ENCODE data around the gene AP3M1. TPM values are rescaled to one million over a fixed set of nuclear protein-coding genes. Genes with fewer than 3 reads are reported as not detected.

Gene AP3M1
- polyA plus RNA-seq, 3 donors: 17.5 to 32.0 (median 23.2) TPM

GRCh38 chr10:74194545-74194944, 43.9 kb upstream of the AP3M1 start:
- H3K79me2 ChIP-seq (ENCODE audit: insufficient read depth, low read length): peaks cover 83% of the 10 kb centered on the region
- no peak overlapping the region for H2AFZ ChIP-seq (ENCODE audit: insufficient read depth, low read depth, low read length, poor library complexity, severe bottlenecking)
- H3K4me2 ChIP-seq (replicated peaks; ENCODE audit: extremely low read depth, low read length, poor library complexity, severe bottlenecking): no peak overlapping the region
- H3K27ac ChIP-seq (ENCODE audit: low read depth in 1 of 2, low read length in 2 of 2): no peak overlapping the region
- peaks cover 24 to 27% of the 10 kb centered on the region in 2 donors for H3K4me1 ChIP-seq (ENCODE audit: control insufficient read depth in 1 of 2, insufficient read depth in 2 of 2, low read length in 2 of 2)
- H3K9ac ChIP-seq (ENCODE audit: insufficient read depth, low read length, poor library complexity, severe bottlenecking): no peak overlapping the region
- H3K27me3 Mint-ChIP-seq (ENCODE audit: low read depth in 3 of 3): no peaks in the 10 kb centered on the region
- no peaks in the 10 kb centered on the region for H3K9me3 ChIP-seq (replicated peaks in 1 of 2; ENCODE audit: control insufficient read depth in 1 of 2, insufficient read depth in 1 of 2, low read length in 2 of 2)
- intact Hi-C loops (cut with micrococcal nuclease): no loop called here
- H4K20me1 ChIP-seq (ENCODE audit: insufficient read depth, low read length): no peaks in the 10 kb centered on the region
- no peak for DNase-seq
- no peaks in the 10 kb centered on the region for H3K36me3 ChIP-seq (replicated peaks in 1 of 2; ENCODE audit: control insufficient read depth in 1 of 2, insufficient read depth in 2 of 2, low read length in 2 of 2)
- TF ChIP-seq, protein P1, sequence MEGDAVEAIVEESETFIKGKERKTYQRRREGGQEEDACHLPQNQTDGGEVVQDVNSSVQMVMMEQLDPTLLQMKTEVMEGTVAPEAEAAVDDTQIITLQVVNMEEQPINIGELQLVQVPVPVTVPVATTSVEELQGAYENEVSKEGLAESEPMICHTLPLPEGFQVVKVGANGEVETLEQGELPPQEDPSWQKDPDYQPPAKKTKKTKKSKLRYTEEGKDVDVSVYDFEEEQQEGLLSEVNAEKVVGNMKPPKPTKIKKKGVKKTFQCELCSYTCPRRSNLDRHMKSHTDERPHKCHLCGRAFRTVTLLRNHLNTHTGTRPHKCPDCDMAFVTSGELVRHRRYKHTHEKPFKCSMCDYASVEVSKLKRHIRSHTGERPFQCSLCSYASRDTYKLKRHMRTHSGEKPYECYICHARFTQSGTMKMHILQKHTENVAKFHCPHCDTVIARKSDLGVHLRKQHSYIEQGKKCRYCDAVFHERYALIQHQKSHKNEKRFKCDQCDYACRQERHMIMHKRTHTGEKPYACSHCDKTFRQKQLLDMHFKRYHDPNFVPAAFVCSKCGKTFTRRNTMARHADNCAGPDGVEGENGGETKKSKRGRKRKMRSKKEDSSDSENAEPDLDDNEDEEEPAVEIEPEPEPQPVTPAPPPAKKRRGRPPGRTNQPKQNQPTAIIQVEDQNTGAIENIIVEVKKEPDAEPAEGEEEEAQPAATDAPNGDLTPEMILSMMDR (IDR thresholded peaks at IDR 0.05): no peak
- H3K36me3 Mint-ChIP-seq: no peaks in the 10 kb centered on the region
- no peaks in the 10 kb centered on the region for H3K27me3 ChIP-seq (ENCODE audit: control insufficient read depth in 2 of 2, insufficient read depth in 2 of 2, low read length in 2 of 2)
- H3K4me3 ChIP-seq (replicated peaks in 1 of 3; ENCODE audit: low read depth in 2 of 3, low read length in 3 of 3): no peak overlapping the region
- no peaks in the 10 kb centered on the region for H3K9me3 Mint-ChIP-seq
- 80% methylated on average over 2 of the region's 3 CpGs for WGBS (ENCODE audit: insufficient coverage)
- H3K27ac Mint-ChIP-seq: peak overlapping the region in 1 of 7 donors; percentile 7
- H3K4me1 Mint-ChIP-seq: peaks cover 43% of the 10 kb centered on the region
- H3K4me3 Mint-ChIP-seq: no peak overlapping the region

DNA sequence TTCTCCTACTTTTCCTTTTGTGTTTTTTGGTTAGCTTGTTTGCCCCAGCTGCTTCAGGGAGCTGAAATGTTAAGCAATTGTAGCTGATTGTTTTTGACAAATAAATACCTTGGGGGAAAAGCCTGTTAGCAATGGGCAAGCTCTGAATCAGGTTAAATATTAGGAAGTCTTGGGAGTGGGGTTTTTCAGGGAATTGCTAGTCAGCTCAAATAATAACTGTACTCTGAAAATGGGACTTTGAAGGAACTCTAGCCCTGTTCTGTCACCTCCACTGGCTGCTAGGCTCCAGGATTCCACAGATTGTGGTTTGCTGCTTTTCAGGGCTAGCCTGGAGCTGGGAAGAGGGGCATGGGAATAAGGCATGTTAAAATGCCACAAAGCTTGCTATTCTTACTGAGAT, 39.9 kb upstream of the AP3M1 start:
- Histone ChIP-seq H3K4me2 (replicated peaks; ENCODE audit: extremely low read depth, low read length, poor library complexity, severe bottlenecking) (peak overlapping the region; percentile 68), H3K4me1 (ENCODE audit: control insufficient read depth in 1 of 2, insufficient read depth in 2 of 2, low read length in 2 of 2) (peaks cover 25 to 29% of the 10 kb centered on the region in 2 donors), H3K9me3 (replicated peaks in 1 of 2; ENCODE audit: control insufficient read depth in 1 of 2, insufficient read depth in 1 of 2, low read length in 2 of 2) (no peaks in the 10 kb centered on the region), H3K4me3 (replicated peaks in 1 of 3; ENCODE audit: low read depth in 2 of 3, low read length in 3 of 3) (peak overlapping the region in 1 of 3 experiments; percentile 54), H3K27me3 (ENCODE audit: control insufficient read depth in 2 of 2, insufficient read depth in 2 of 2, low read length in 2 of 2) (no peaks in the 10 kb centered on the region), H3K27ac (ENCODE audit: low read depth in 1 of 2, low read length in 2 of 2) (peak overlapping the region; percentile 27 to 83), H3K36me3 (replicated peaks in 1 of 2; ENCODE audit: control insufficient read depth in 1 of 2, insufficient read depth in 2 of 2, low read length in 2 of 2) (no peaks in the 10 kb centered on the region), H4K20me1 (ENCODE audit: insufficient read depth, low read length) (no peaks in the 10 kb centered on the region), H3K9ac (ENCODE audit: insufficient read depth, low read length, poor library complexity, severe bottlenecking) (peak overlapping the region; percentile 34), H3K79me2 (ENCODE audit: insufficient read depth, low read length) (peaks cover 96% of the 10 kb centered on the region), H2AFZ (ENCODE audit: insufficient read depth, low read depth, low read length, poor library complexity, severe bottlenecking) (peak overlapping the region; percentile 48)
- DNase-seq: no peak
- no peaks in the 10 kb centered on the region for H3K9me3 Mint-ChIP-seq
- peaks cover 44% of the 10 kb centered on the region for H3K4me1 Mint-ChIP-seq
- TF ChIP-seq, protein P1 (IDR thresholded peaks at IDR 0.05): no peak
- H3K27ac Mint-ChIP-seq: peak overlapping the region; percentile 70 to 92 (median 81)
- H3K36me3 Mint-ChIP-seq: peaks cover 0 to 2% of the 10 kb centered on the region in 2 donors
- peaks cover 0 to 1% (median 0%) of the 10 kb centered on the region in 3 donors for H3K27me3 Mint-ChIP-seq (ENCODE audit: low read depth in 3 of 3)
- H3K4me3 Mint-ChIP-seq: peak overlapping the region in 1 of 2 donors; percentile 69
- intact Hi-C loops (cut with micrococcal nuclease): no loop called here
